GM23338 (cell line): Measurements from ENCODE around the gene RNU7-1. TPM values are rescaled to one million over a fixed set of nuclear protein-coding genes. Genes with fewer than 3 reads are reported as not detected.

ENCODE experiments used
- ATAC-seq: fragments of 200-7000 bp; cut with Tn5 transposase; 3 replicates; pipeline ENCODE4 v1.9.1; 2020
- DNase-seq: peaks from one replicate; pipeline ENCODE4 v3.0.0-alpha.2; 2015; ENCODE audit warnings: low spot score
- H2AFZ ChIP-seq: fragments of 200-600 bp; sonication (generic); 2 replicates; pipeline ENCODE4 v1.8.0; 2016; ENCODE audit warnings: antibody characterized with exemption, mild to moderate bottlenecking, moderate library complexity
- H3F3A ChIP-seq: fragments of 200-600 bp; sonication (generic); replicated peaks from 2 replicates; pipeline ENCODE4 v1.8.0; 2017; ENCODE audit warnings: antibody characterized with exemption, mixed run types, low read depth
- H3K27ac ChIP-seq: fragments of 200-600 bp; sonication (generic); 2 replicates; pipeline ENCODE4 v1.6.1; 2016; ENCODE audit warnings: low read depth
- H3K27me3 ChIP-seq: fragments of 200-600 bp; sonication (generic); 2 replicates; pipeline ENCODE4 v1.8.0; 2016; ENCODE audit warnings: mild to moderate bottlenecking, mixed run types, moderate library complexity; ENCODE audit not compliant: insufficient read depth
- H3K36me3 ChIP-seq: fragments of 200-600 bp; sonication (generic); 2 replicates; pipeline ENCODE4 v1.8.0; 2016; ENCODE audit warnings: mild to moderate bottlenecking; ENCODE audit not compliant: insufficient read depth
- H3K4me1 ChIP-seq: fragments of 200-600 bp; sonication (generic); 2 replicates; pipeline ENCODE4 v1.8.0; 2016; ENCODE audit warnings: mild to moderate bottlenecking, moderate library complexity; ENCODE audit not compliant: insufficient read depth
- H3K4me2 ChIP-seq: fragments of 200-600 bp; sonication (generic); 2 replicates; pipeline ENCODE4 v1.7.1; 2017; ENCODE audit warnings: mixed run types
- H3K4me3 ChIP-seq: fragments of 200-600 bp; sonication (generic); 2 replicates; pipeline ENCODE4 v1.6.1; 2016; ENCODE audit warnings: mixed run types
- H3K79me2 ChIP-seq: fragments of 200-600 bp; sonication (generic); replicated peaks from 2 replicates; pipeline ENCODE4 v1.8.0; 2017; ENCODE audit warnings: mild to moderate bottlenecking; ENCODE audit not compliant: insufficient read depth
- H3K9me2 ChIP-seq: fragments of 200-600 bp; sonication (generic); 2 replicates; pipeline ENCODE4 v1.8.0; 2017; ENCODE audit not compliant: insufficient read depth
- H4K20me1 ChIP-seq: fragments of 200-600 bp; sonication (generic); replicated peaks from 2 replicates; pipeline ENCODE4 v1.8.0; 2017; ENCODE audit warnings: mild to moderate bottlenecking; ENCODE audit not compliant: insufficient read depth
- H3K27ac Mint-ChIP-seq: 2 replicates; pipeline ENCODE4 v1.8.0; 2020; ENCODE audit warnings: inconsistent platforms, mild to moderate bottlenecking, moderate library complexity, mixed read lengths
- H3K27me3 Mint-ChIP-seq: 3 replicates; pipeline ENCODE4 v1.8.0; 2022; ENCODE audit warnings: low read depth, mild to moderate bottlenecking, moderate library complexity, mixed read lengths, inconsistent platforms; ENCODE audit not compliant: insufficient read depth, poor library complexity
- H3K36me3 Mint-ChIP-seq: 3 replicates; pipeline ENCODE4 v1.8.0; 2021; ENCODE audit warnings: low read depth, mild to moderate bottlenecking, inconsistent platforms, moderate library complexity, mixed read lengths
- H3K4me1 Mint-ChIP-seq: 3 replicates; pipeline ENCODE4 v1.8.0; 2020; ENCODE audit warnings: mild to moderate bottlenecking, inconsistent platforms, mixed read lengths
- H3K4me3 Mint-ChIP-seq: 3 replicates; pipeline ENCODE4 v1.8.0; 2021; ENCODE audit warnings: moderate library complexity, mild to moderate bottlenecking, inconsistent platforms, mixed read lengths
- H3K9me3 Mint-ChIP-seq: 3 replicates; pipeline ENCODE4 v1.8.0; 2020; ENCODE audit warnings: moderate library complexity, mild to moderate bottlenecking, inconsistent platforms, mixed read lengths
- CREB1 ChIP-seq: fragments of 250-450 bp; sonication (Bioruptor Pico); IDR thresholded peaks from 2 replicates; pipeline ENCODE4 v1.5.0; 2020; ENCODE audit warnings: low read depth, mild to moderate bottlenecking, moderate library complexity
- CTCF ChIP-seq, 2 experiments: fragments of 200-600 bp in 1 of 2; sonication (generic) in 1 of 2; conservative IDR thresholded peaks; 2 replicates each; pipeline versions ENCODE4 v1.5.1 to v1.6.1; 2016 to 2017; ENCODE audit warnings: antibody characterized with exemption in 2 of 2, low read depth in 2 of 2, mild to moderate bottlenecking in 2 of 2, moderate library complexity in 1 of 2
- ETS1 ChIP-seq: IDR thresholded peaks from 2 replicates; pipeline ENCODE4 v1.6.1; 2016; ENCODE audit warnings: antibody characterized with exemption
- EZH2 ChIP-seq: fragments of 200-600 bp; sonication (generic); IDR thresholded peaks from one replicate; pipeline ENCODE4 v1.8.0; 2017; ENCODE audit warnings: antibody characterized with exemption, mild to moderate bottlenecking, low read depth; ENCODE audit not compliant: unreplicated experiment
- EZH2phosphoT487 ChIP-seq: fragments of 200-600 bp; sonication (generic); IDR thresholded peaks from one replicate; pipeline ENCODE4 v1.8.1; 2018; ENCODE audit warnings: antibody characterized with exemption; ENCODE audit not compliant: unreplicated experiment
- JUNB ChIP-seq: IDR thresholded peaks from one replicate; pipeline ENCODE4 v1.6.1; 2016; ENCODE audit warnings: antibody characterized with exemption; ENCODE audit not compliant: unreplicated experiment
- NANOG ChIP-seq: IDR thresholded peaks from 2 replicates; pipeline ENCODE4 v1.6.1; 2016; ENCODE audit warnings: antibody characterized with exemption, borderline replicate concordance
- POLR2AphosphoS5 ChIP-seq: IDR thresholded peaks from 2 replicates; pipeline ENCODE4 v1.6.1; 2016; ENCODE audit warnings: antibody characterized with exemption, low read depth
- STAT1 ChIP-seq: IDR thresholded peaks from one replicate; pipeline ENCODE4 v1.6.1; 2016; ENCODE audit warnings: antibody characterized with exemption; ENCODE audit not compliant: unreplicated experiment
- ZNF114 ChIP-seq: fragments of 250-450 bp; sonication (Bioruptor Pico); IDR thresholded peaks from 2 replicates; pipeline ENCODE4 v1.5.0; 2020; ENCODE audit warnings: mild to moderate bottlenecking, moderate library complexity
- ZNF331 ChIP-seq: fragments of 250-450 bp; sonication (Bioruptor Pico); IDR thresholded peaks from 2 replicates; pipeline ENCODE4 v1.5.0; 2020; ENCODE audit warnings: low read depth, mild to moderate bottlenecking, moderate library complexity
- polyA plus RNA-seq: library from polyadenylated mRNA; unstranded; fragments of >200 nt; fragmentation: Nextera tagmentation; extraction: Ambion mirVana; gene quantifications from 2 replicates; pipeline ENCODE4 v1.2.1, GENCODE V29; 2016
- total RNA-seq: library from RNA; depleted of rRNA; stranded (reverse); fragments of >200 nt; shearing (Covaris generic); gene quantifications from 2 replicates; pipeline ENCODE4 v1.2.3, GENCODE V29; 2014
- TF ChIP-seq, protein P1 (sequence below): fragments of 250-450 bp; sonication (Bioruptor Pico); IDR thresholded peaks from 2 replicates; pipeline ENCODE4 v1.5.0; 2020; ENCODE audit warnings: mild to moderate bottlenecking, moderate library complexity
- TF ChIP-seq, protein P2 (sequence below): IDR thresholded peaks from one replicate; pipeline ENCODE4 v1.6.1; 2018; ENCODE audit warnings: antibody characterized with exemption; ENCODE audit not compliant: unreplicated experiment

RNU7-1 gene
- total and polyA plus RNA-seq, 2 experiments from 2014 or later: not detected

DNA sequence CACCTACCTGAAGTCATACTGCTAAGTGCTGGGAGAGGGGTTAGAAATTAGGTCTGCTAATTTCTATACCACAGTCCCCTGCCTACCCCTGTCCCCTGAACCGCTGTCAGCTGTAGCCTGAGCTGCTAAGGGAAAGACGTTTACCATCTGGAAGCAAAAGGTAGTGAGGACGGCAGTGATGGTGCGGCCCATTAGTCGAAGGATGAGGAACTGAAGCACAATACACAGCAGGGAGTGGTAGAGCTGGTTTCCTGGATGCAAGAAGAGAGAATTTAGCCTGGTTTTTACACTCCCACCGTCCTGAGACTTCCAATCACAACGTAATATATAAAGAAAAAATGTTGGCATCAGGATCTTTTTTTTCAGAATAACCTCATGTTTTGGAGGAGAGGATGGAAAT is 38.9 kb downstream of the RNU7-1 start:
- no peaks in the 10 kb centered on the region for H3K9me3 Mint-ChIP-seq
- DNase-seq: peak; percentile 34
- peak overlapping the region; percentile 15; the same call in 1 of the 3 replicates for H3K4me3 Mint-ChIP-seq
- ATAC-seq: peak; percentile 75
- peaks cover 46% of the 10 kb centered on the region for H3K36me3 Mint-ChIP-seq
- Histone ChIP-seq H3F3A (peaks cover 7% of the 10 kb centered on the region; the same call in 1 of the 2 replicates), H3K9me2 (no peaks in the 10 kb centered on the region), H3K4me1 (no peaks in the 10 kb centered on the region; the same call in 1 of the 2 replicates), H4K20me1 (peaks cover 9% of the 10 kb centered on the region), H3K79me2 (no peaks in the 10 kb centered on the region), H3K36me3 (peaks cover 11% of the 10 kb centered on the region), H3K27me3 (no peaks in the 10 kb centered on the region), H3K27ac (no peak overlapping the region; the same call in 1 of the 2 replicates), H2AFZ (no peak overlapping the region), H3K4me2 (no peak overlapping the region), H3K4me3 (no peak overlapping the region)
- H3K27ac Mint-ChIP-seq: peak overlapping the region; percentile 61
- TF ChIP-seq STAT1 (no peak), ZNF331 (CRISPR knock-in tag) (no peak), EZH2 (no peak), NANOG (no peak), ETS1 (no peak), POLR2AphosphoS5 (no peak), CTCF (conservative IDR thresholded peaks at IDR 0.05; ENCODE audit: low read depth in 2 of 2) (no peak), JUNB (no peak), EZH2phosphoT487 (no peak), ZNF114 (no peak), CREB1 (CRISPR knock-in tag) (no peak)
- TF ChIP-seq, protein P1, sequence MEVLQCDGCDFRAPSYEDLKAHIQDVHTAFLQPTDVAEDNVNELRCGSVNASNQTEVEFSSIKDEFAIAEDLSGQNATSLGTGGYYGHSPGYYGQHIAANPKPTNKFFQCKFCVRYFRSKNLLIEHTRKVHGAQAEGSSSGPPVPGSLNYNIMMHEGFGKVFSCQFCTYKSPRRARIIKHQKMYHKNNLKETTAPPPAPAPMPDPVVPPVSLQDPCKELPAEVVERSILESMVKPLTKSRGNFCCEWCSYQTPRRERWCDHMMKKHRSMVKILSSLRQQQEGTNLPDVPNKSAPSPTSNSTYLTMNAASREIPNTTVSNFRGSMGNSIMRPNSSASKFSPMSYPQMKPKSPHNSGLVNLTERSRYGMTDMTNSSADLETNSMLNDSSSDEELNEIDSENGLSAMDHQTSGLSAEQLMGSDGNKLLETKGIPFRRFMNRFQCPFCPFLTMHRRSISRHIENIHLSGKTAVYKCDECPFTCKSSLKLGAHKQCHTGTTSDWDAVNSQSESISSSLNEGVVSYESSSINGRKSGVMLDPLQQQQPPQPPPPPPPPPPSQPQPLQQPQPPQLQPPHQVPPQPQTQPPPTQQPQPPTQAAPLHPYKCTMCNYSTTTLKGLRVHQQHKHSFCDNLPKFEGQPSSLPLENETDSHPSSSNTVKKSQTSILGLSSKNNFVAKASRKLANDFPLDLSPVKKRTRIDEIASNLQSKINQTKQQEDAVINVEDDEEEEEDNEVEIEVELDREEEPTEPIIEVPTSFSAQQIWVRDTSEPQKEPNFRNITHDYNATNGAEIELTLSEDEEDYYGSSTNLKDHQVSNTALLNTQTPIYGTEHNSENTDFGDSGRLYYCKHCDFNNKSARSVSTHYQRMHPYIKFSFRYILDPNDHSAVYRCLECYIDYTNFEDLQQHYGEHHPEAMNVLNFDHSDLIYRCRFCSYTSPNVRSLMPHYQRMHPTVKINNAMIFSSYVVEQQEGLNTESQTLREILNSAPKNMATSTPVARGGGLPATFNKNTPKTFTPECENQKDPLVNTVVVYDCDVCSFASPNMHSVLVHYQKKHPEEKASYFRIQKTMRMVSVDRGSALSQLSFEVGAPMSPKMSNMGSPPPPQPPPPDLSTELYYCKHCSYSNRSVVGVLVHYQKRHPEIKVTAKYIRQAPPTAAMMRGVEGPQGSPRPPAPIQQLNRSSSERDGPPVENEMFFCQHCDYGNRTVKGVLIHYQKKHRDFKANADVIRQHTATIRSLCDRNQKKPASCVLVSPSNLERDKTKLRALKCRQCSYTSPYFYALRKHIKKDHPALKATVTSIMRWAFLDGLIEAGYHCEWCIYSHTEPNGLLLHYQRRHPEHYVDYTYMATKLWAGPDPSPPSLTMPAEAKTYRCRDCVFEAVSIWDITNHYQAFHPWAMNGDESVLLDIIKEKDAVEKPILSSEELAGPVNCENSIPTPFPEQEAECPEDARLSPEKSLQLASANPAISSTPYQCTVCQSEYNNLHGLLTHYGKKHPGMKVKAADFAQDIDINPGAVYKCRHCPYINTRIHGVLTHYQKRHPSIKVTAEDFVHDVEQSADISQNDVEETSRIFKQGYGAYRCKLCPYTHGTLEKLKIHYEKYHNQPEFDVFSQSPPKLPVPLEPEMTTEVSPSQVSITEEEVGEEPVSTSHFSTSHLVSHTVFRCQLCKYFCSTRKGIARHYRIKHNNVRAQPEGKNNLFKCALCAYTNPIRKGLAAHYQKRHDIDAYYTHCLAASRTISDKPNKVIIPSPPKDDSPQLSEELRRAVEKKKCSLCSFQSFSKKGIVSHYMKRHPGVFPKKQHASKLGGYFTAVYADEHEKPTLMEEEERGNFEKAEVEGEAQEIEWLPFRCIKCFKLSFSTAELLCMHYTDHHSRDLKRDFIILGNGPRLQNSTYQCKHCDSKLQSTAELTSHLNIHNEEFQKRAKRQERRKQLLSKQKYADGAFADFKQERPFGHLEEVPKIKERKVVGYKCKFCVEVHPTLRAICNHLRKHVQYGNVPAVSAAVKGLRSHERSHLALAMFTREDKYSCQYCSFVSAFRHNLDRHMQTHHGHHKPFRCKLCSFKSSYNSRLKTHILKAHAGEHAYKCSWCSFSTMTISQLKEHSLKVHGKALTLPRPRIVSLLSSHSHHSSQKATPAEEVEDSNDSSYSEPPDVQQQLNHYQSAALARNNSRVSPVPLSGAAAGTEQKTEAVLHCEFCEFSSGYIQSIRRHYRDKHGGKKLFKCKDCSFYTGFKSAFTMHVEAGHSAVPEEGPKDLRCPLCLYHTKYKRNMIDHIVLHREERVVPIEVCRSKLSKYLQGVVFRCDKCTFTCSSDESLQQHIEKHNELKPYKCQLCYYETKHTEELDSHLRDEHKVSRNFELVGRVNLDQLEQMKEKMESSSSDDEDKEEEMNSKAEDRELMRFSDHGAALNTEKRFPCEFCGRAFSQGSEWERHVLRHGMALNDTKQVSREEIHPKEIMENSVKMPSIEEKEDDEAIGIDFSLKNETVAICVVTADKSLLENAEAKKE (CRISPR knock-in tag): no peak
- TF ChIP-seq, protein P2, sequence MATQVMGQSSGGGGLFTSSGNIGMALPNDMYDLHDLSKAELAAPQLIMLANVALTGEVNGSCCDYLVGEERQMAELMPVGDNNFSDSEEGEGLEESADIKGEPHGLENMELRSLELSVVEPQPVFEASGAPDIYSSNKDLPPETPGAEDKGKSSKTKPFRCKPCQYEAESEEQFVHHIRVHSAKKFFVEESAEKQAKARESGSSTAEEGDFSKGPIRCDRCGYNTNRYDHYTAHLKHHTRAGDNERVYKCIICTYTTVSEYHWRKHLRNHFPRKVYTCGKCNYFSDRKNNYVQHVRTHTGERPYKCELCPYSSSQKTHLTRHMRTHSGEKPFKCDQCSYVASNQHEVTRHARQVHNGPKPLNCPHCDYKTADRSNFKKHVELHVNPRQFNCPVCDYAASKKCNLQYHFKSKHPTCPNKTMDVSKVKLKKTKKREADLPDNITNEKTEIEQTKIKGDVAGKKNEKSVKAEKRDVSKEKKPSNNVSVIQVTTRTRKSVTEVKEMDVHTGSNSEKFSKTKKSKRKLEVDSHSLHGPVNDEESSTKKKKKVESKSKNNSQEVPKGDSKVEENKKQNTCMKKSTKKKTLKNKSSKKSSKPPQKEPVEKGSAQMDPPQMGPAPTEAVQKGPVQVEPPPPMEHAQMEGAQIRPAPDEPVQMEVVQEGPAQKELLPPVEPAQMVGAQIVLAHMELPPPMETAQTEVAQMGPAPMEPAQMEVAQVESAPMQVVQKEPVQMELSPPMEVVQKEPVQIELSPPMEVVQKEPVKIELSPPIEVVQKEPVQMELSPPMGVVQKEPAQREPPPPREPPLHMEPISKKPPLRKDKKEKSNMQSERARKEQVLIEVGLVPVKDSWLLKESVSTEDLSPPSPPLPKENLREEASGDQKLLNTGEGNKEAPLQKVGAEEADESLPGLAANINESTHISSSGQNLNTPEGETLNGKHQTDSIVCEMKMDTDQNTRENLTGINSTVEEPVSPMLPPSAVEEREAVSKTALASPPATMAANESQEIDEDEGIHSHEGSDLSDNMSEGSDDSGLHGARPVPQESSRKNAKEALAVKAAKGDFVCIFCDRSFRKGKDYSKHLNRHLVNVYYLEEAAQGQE: no peak
- peaks cover 4% of the 10 kb centered on the region for H3K27me3 Mint-ChIP-seq
- H3K4me1 Mint-ChIP-seq: peaks cover 25% of the 10 kb centered on the region
